ENCODE results near the gene OLFM1. TPM values are rescaled to one million over a fixed set of nuclear protein-coding genes. Genes with fewer than 3 reads are reported as not detected.

Gene OLFM1
- total and polyA plus RNA-seq, 2 donors (not counting 1 experiment from before 2014, with no cell fraction given): 0.07 TPM; not detected in 1

DNA sequence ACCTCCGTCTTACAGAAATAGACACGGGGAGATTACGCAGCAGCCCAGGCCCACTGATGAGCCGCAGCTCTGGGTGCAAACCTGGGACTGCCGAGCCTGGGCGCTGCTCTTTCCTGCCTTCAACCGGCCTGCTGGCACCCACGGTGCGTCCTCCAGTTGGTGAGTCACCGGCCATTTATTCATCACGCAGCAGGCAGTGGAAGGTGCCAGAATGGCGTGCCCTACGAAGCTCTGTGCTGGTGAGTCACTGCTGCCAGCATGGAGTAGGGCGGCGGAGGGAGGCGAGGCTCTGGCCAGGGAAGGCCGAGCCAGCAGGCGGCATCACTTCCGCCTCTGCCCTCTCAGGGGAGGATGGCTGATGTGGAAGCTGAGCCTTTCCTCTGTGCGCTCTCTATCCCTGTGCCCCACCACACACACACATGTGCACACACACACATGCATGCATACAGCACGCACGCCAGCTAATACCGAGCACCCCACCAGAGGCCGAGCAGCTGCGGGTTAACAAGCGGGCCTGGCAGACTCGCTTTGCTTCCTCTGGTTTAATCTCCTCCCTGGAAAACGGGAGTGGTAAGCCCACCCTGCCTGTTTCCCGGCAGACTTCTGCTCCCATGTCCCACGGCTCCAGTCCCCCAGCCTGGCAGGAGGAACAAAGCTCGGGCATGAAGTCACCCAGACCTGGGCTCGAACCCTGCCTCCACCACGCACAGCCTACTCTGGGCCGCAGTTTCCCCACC lies 39.2 kb downstream of the OLFM1 start:
- Histone ChIP-seq H3K4me2 (replicated peaks; ENCODE audit: low read depth, low read length, poor library complexity, severe bottlenecking) (no peak overlapping the region), H3K27ac (ENCODE audit: low read length in 2 of 2) (no peak overlapping the region), H4K20me1 (ENCODE audit: control insufficient read depth, insufficient read depth, low read length, poor library complexity, severe bottlenecking) (no peaks in the 10 kb centered on the region), H3K27me3 (replicated peaks in 1 of 4; ENCODE audit: control extremely low read depth in 1 of 4, control insufficient read depth in 3 of 4, insufficient read depth in 4 of 4, low read length in 3 of 4) (no peaks in the 10 kb centered on the region), H3K79me2 (ENCODE audit: control insufficient read depth, insufficient read depth, low read length) (no peaks in the 10 kb centered on the region), H3K36me3 (replicated peaks in 1 of 2; ENCODE audit: control extremely low read depth in 1 of 2, control insufficient read depth in 1 of 2, extremely low read depth in 1 of 2, insufficient read depth in 2 of 2, low read length in 1 of 2) (no peaks in the 10 kb centered on the region), H2AFZ (ENCODE audit: insufficient read depth, low read depth, low read length, poor library complexity, severe bottlenecking) (no peak overlapping the region), H3K9ac (ENCODE audit: low read length) (no peak overlapping the region), H3K4me3 (ENCODE audit: control extremely low read depth in 1 of 5, extremely low read depth in 1 of 5, insufficient read depth in 1 of 5, low read depth in 2 of 5, low read length in 4 of 5) (no peak overlapping the region), H3K4me1 (ENCODE audit: control insufficient read depth in 2 of 2, insufficient read depth in 2 of 2, low read length in 2 of 2) (no peaks in the 10 kb centered on the region), H3K9me3 (ENCODE audit: control extremely low read depth in 1 of 3, control insufficient read depth in 2 of 3, insufficient read depth in 1 of 3, low read length in 2 of 3) (peaks cover 0 to 20% (median 0%) of the 10 kb centered on the region in 3 donors)
- CTCF ChIA-PET: no interaction called here
- intact Hi-C loops (cut with micrococcal nuclease): no loop called here
- Mint-ChIP-seq H3K27me3 (no peaks in the 10 kb centered on the region), H3K4me1 (no peaks in the 10 kb centered on the region), H3K9me3 (ENCODE audit: insufficient read depth) (no peaks in the 10 kb centered on the region), H3K4me3 (no peak overlapping the region), H3K27ac (no peak overlapping the region)
- no peak for DNase-seq
- 92% methylated on average over 28 of the region's 34 CpGs for WGBS (ENCODE audit: insufficient coverage)
- TF ChIP-seq, protein P1, sequence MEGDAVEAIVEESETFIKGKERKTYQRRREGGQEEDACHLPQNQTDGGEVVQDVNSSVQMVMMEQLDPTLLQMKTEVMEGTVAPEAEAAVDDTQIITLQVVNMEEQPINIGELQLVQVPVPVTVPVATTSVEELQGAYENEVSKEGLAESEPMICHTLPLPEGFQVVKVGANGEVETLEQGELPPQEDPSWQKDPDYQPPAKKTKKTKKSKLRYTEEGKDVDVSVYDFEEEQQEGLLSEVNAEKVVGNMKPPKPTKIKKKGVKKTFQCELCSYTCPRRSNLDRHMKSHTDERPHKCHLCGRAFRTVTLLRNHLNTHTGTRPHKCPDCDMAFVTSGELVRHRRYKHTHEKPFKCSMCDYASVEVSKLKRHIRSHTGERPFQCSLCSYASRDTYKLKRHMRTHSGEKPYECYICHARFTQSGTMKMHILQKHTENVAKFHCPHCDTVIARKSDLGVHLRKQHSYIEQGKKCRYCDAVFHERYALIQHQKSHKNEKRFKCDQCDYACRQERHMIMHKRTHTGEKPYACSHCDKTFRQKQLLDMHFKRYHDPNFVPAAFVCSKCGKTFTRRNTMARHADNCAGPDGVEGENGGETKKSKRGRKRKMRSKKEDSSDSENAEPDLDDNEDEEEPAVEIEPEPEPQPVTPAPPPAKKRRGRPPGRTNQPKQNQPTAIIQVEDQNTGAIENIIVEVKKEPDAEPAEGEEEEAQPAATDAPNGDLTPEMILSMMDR (IDR thresholded peaks at IDR 0.05): no peak
- no peak for TF ChIP-seq EZH2 (IDR thresholded peaks at IDR 0.05; ENCODE audit: borderline replicate concordance, insufficient read depth, low read depth, low read length, poor library complexity, severe bottlenecking)
- no peak for ATAC-seq (ENCODE audit: low read depth)
- POLR2A ChIA-PET: no interaction called here
